Thyroid gland (tissue), 4 donors: ENCODE data around the gene SLC36A3. TPM values are rescaled to one million over a fixed set of nuclear protein-coding genes. Genes with fewer than 3 reads are reported as not detected.
A peak's percentile ranks its signal among the peaks of the same experiment; 100 is the strongest.

Experiments used
- DNase-seq, 2 donors: peaks; one replicate each; pipeline ENCODE4 v3.0.0-alpha.2; 2019
- H3K27ac ChIP-seq, 3 donors: fragments of 200-600 bp; sonication (generic); 1 replicate in 2 of 3; 2 replicates in 1 of 3; pipeline ENCODE4 v1.5.1; 2016 to 2019; ENCODE audit warnings: mild to moderate bottlenecking in 1 of 3, moderate library complexity in 1 of 3
- H3K27me3 ChIP-seq: fragments of 200-600 bp; sonication (generic); one replicate; pipeline ENCODE4 v1.5.1; 2019
- H3K36me3 ChIP-seq, 2 donors: fragments of 200-600 bp; sonication (generic); one replicate each; pipeline ENCODE4 v1.5.1; 2016 to 2019
- H3K4me1 ChIP-seq, 2 donors: fragments of 200-600 bp; sonication (generic); one replicate each; pipeline ENCODE4 v1.5.1; 2017 to 2019
- H3K4me3 ChIP-seq, 3 donors: fragments of 200-600 bp; sonication (generic); replicated peaks in 1 of 3; 1 replicate in 2 of 3; 2 replicates in 1 of 3; pipeline ENCODE4 v1.5.1; 2016; ENCODE audit warnings: mild to moderate bottlenecking in 1 of 3
- H3K9me3 ChIP-seq: fragments of 200-600 bp; sonication (generic); one replicate; pipeline ENCODE4 v1.5.1; 2017
- POLR2A ChIP-seq, 2 donors: fragments of 450-650 bp; IDR thresholded peaks; one replicate each; pipeline ENCODE4 v1.6.1; 2017; ENCODE audit warnings: antibody characterized with exemption in 2 of 2, mild to moderate bottlenecking in 2 of 2, moderate library complexity in 1 of 2
- WGBS, 2 donors: methylation state at CpG; one replicate each; pipeline ENCODE4 v1.1.5; 2017; 5-methylcytosine and 5-hydroxymethylcytosine counted together
- intact Hi-C: fragments of 100-400 bp; cut with DNase I; formaldehyde crosslinking; loops from one replicate; pipeline ENCODE4 v1.15.1; 2023
- total RNA-seq, 4 donors: library from RNA; depleted of rRNA; stranded (reverse); fragments of >200 nt; gene quantifications; one replicate each; pipeline ENCODE4 v1.2.3, GENCODE V29; 2016
- TF ChIP-seq, protein P1 (sequence below), 6 experiments: fragments of 200-600 bp in 3 of 6; fragments of 450-650 bp in 3 of 6; sonication (generic) in 3 of 6; IDR thresholded peaks; one replicate each; pipeline ENCODE4 v1.5.1; 2016 to 2019; ENCODE audit warnings: antibody characterized with exemption in 6 of 6, mild to moderate bottlenecking in 2 of 6, inconsistent platforms in 1 of 6, moderate library complexity in 1 of 6

SLC36A3 gene
- total RNA-seq, 4 donors from 2014 or later = not detected

DNA sequence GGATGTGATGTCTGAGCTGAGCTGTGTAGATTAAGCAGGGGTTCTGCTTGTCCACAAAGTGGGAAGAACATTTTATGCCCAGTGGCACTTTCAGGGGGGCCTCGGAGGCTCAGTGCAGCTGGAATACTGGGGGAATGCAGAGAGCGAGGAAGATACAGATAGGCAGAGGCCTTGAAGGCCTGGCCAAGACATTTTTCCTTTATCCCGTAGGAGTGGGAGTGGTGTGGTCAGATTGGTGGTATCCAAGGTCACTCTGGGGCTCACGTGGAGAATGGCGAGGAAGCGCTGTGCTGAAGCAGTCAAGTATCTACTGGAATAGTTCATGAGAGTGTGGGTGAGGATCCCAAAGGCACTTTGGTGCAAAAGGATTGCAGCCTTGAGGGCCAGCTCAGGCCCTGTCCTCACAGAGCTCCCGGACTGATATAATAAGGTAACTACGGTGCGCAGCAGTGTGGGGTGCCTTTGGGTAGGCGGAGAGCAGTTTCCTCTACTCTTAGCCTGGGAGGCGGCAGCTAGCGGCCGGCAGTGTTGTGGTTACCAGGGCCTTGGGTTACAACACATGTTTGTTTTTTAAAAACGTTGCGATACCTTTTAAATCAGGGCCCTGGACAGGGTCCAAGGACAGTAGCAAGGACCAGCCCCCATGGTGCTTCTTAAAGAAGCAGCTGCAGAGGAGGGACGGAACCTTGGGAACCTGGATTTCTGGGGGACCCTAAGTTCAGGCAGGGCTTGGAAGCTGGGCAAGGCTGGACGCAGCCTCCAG lies 68.9 kb downstream of the SLC36A3 start:
- Histone ChIP-seq H3K27me3 (no peaks in the 10 kb centered on the region), H3K9me3 (no peaks in the 10 kb centered on the region), H3K4me3 (no peak overlapping the region), H3K27ac (no peak overlapping the region), H3K36me3 (no peaks in the 10 kb centered on the region), H3K4me1 (peaks cover 4 to 15% of the 10 kb centered on the region in 2 donors)
- TF ChIP-seq POLR2A (IDR thresholded peaks at IDR 0.05) = no peak
- TF ChIP-seq, protein P1, sequence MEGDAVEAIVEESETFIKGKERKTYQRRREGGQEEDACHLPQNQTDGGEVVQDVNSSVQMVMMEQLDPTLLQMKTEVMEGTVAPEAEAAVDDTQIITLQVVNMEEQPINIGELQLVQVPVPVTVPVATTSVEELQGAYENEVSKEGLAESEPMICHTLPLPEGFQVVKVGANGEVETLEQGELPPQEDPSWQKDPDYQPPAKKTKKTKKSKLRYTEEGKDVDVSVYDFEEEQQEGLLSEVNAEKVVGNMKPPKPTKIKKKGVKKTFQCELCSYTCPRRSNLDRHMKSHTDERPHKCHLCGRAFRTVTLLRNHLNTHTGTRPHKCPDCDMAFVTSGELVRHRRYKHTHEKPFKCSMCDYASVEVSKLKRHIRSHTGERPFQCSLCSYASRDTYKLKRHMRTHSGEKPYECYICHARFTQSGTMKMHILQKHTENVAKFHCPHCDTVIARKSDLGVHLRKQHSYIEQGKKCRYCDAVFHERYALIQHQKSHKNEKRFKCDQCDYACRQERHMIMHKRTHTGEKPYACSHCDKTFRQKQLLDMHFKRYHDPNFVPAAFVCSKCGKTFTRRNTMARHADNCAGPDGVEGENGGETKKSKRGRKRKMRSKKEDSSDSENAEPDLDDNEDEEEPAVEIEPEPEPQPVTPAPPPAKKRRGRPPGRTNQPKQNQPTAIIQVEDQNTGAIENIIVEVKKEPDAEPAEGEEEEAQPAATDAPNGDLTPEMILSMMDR (IDR thresholded peaks at IDR 0.05) = no peak
- 43 to 57% methylated on average over 17 of the region's 17 CpGs for WGBS, 2 donors
- DNase-seq = peak; percentile 23 to 25
- intact Hi-C loops = loop anchor here (5.0 kb wide), 1 partner anchor 62 kb away; no protein-coding TSS in a partner anchor

DNA sequence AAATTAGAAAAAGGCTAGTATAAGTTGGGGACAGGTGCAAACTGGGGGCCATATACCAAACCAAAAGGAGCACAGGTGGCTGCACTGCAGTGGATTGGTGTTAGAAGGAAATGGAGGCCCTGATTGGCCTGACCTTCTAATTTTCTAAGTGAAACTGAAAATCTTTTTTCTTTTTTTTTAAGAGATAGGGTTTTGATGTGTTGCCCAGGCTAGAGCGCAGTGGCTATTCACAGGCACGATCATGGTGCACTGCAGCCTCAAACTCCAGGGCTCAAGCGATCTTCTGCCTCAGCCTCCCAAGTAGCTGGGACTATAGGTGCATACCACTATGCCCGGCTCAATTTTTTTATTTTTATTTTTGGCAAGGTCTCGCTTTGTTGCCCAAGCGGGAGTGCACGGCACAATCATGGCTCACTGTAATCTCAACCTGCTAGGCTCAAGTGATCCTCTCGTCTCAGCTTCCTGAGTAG lies 69.9 kb downstream of the SLC36A3 start:
- DNase-seq = no peak
- Histone ChIP-seq H3K36me3 (no peaks in the 10 kb centered on the region), H3K27me3 (no peaks in the 10 kb centered on the region), H3K4me3 (no peak overlapping the region), H3K27ac (no peak overlapping the region), H3K9me3 (no peaks in the 10 kb centered on the region), H3K4me1 (peaks cover 4 to 15% of the 10 kb centered on the region in 2 donors)
- TF ChIP-seq, protein P1 (IDR thresholded peaks at IDR 0.05) = no peak
- TF ChIP-seq POLR2A (IDR thresholded peaks at IDR 0.05) = no peak
- intact Hi-C loops = no loop called here
- 63 to 68% methylated on average over 8 of the region's 8 CpGs for WGBS, 2 donors

DNA sequence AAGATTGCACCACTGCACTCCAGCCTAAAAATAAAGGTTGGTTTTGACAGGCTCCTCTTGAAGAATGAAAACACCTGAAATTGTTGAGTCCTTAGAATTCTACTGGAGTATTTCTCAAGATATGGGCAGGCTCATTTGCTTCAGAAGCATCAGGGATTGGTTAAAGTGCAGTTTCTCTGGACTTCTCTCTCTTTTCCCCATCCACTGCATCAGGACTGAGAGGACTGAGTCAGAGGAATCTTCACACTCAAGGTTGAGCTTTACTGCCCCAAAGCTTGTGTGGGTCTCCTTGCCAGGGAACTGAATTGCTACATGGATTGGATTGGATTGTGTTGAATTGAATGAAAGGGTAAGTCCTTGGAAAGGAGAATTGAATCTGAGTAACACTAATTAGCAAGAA lies 72.2 kb downstream of the SLC36A3 start:
- TF ChIP-seq, protein P1 (IDR thresholded peaks at IDR 0.05) = no peak
- TF ChIP-seq POLR2A (IDR thresholded peaks at IDR 0.05) = no peak
- H3K27me3 ChIP-seq = no peaks in the 10 kb centered on the region
- H3K36me3 ChIP-seq = no peaks in the 10 kb centered on the region
- peaks cover 4 to 15% of the 10 kb centered on the region in 2 donors for H3K4me1 ChIP-seq
- no peak overlapping the region for H3K27ac ChIP-seq
- no peak for DNase-seq
- no peaks in the 10 kb centered on the region for H3K9me3 ChIP-seq
- intact Hi-C loops = no loop called here
- no peak overlapping the region for H3K4me3 ChIP-seq

DNA sequence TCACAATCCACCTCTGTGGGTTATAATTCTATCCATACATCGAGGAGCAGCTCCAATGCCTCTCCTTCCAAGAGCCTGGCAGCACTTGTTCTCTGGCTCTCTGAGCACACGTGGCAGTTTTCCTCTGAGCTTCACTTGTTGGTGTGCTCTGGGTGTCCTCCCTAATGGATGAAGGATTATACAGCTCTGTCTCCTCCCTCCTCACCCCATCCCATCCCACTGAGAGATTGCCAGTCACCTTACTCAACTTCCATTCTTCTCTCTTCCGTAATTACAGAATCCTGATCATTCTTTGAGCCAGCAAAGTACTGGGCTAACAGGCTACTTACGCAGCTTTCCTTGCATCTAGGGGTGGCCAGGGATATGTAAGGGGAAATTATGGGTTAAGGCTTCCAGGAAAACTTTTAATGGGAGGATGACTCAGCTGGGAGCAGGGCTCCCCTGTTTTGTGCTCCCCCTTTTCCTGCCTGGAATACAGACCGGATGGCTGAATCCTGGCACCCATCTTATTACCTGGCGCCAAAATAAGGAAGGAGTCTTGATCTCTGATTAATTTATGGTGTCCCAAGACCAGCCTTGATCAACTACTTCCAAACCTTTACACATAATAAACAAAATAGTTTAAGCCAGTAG lies 73.4 kb downstream of the SLC36A3 start:
- H3K4me1 ChIP-seq = peaks cover 4 to 15% of the 10 kb centered on the region in 2 donors
- 60 to 61% methylated on average over 6 of the region's 6 CpGs for WGBS, 2 donors
- no peak for DNase-seq
- H3K9me3 ChIP-seq = no peaks in the 10 kb centered on the region
- no peaks in the 10 kb centered on the region for H3K27me3 ChIP-seq
- no peak overlapping the region for H3K27ac ChIP-seq
- no peak overlapping the region for H3K4me3 ChIP-seq
- no peak for TF ChIP-seq POLR2A (IDR thresholded peaks at IDR 0.05)
- TF ChIP-seq, protein P1 (IDR thresholded peaks at IDR 0.05) = no peak
- intact Hi-C loops = no loop called here
- H3K36me3 ChIP-seq = no peaks in the 10 kb centered on the region

DNA sequence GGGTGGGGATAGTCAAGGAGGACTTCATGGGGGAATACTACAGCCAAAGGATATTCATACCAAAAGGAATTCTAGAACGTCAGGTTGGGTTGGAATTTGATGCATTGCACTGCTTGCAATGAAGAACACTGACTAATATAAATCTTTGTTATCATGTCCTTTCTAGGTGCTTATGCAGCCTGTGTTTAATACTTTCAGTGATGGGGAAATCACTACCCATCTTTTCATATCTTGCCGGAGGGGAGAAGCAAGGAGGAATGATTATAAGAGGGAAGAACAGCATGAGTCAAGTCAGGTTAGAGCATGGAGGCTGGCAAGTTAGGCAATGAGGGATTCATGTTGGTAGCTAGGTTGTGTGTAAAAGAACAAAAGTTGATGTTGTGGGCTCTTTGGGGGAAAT lies 74.6 kb downstream of the SLC36A3 start:
- H3K4me1 ChIP-seq = peaks cover 5 to 9% of the 10 kb centered on the region in 2 donors
- H3K9me3 ChIP-seq = no peaks in the 10 kb centered on the region
- TF ChIP-seq, protein P1 (IDR thresholded peaks at IDR 0.05) = no peak
- TF ChIP-seq POLR2A (IDR thresholded peaks at IDR 0.05) = no peak
- no peak overlapping the region for H3K27ac ChIP-seq
- intact Hi-C loops = no loop called here
- 86 to 91% methylated on average over 2 of the region's 2 CpGs for WGBS, 2 donors
- DNase-seq = no peak
- H3K4me3 ChIP-seq = no peak overlapping the region
- H3K27me3 ChIP-seq = no peaks in the 10 kb centered on the region
- H3K36me3 ChIP-seq = no peaks in the 10 kb centered on the region
